Peyer's patch (tissue), 4 donors: ENCODE data around the gene GALK2.

Experiments
- CTCF ChIP-seq, 6 experiments: fragments of 450-650 bp in 4 of 6; fragments of 200-600 bp in 2 of 6; sonication (generic) in 1 of 6; IDR thresholded peaks; one replicate each; pipeline ENCODE4 v1.5.1; 2017 to 2019; ENCODE audit warnings: antibody characterized with exemption in 6 of 6, mild to moderate bottlenecking in 3 of 6, moderate library complexity in 1 of 6
- POLR2A ChIP-seq, 2 donors: fragments of 450-650 bp; IDR thresholded peaks; one replicate each; pipeline ENCODE4 v1.5.1; 2017; ENCODE audit warnings: antibody characterized with exemption in 2 of 2, mild to moderate bottlenecking in 2 of 2, moderate library complexity in 2 of 2

GRCh38 chr15:49288391-49288790, 118.3 kb downstream of the GALK2 start:
- no peak for TF ChIP-seq CTCF (IDR thresholded peaks at IDR 0.05)
- TF ChIP-seq POLR2A (IDR thresholded peaks at IDR 0.05): no peak
